GM10248 (cell line): ENCODE data around the gene ZNF709.
A peak's percentile ranks its signal among the peaks of the same experiment; 100 is the strongest.

Experiments
- CTCF ChIA-PET: fragments of 300-600 bp; sonication (Branson Sonifier 250); formaldehyde crosslinking; extraction: SDS; loops from one replicate; lab custom pipeline; 2021; ENCODE audit warnings: antibody characterized with exemption; lab: Yijun Ruan, JAX
- POLR2A ChIA-PET: fragments of 350-650 bp; sonication (Branson Sonifier 250); formaldehyde crosslinking; extraction: SDS; loops from one replicate; lab custom pipeline; 2020; ENCODE audit warnings: antibody characterized with exemption; lab: Yijun Ruan, JAX
- DNase-seq: peaks from one replicate; pipeline ENCODE4 v3.0.0; 2012; ENCODE audit errors: extremely low spot score
- TF ChIP-seq, protein P1 (sequence below): IDR thresholded peaks from 2 replicates; pipeline ENCODE4 v1.5.1; 2012; ENCODE audit warnings: mild to moderate bottlenecking, low read depth; ENCODE audit errors: extremely low read depth, missing control alignments, control extremely low read depth

ZNF709 gene

GRCh38 chr19:12484371-12485051, at the start of gene ZNF709:
TSS of gene ZNF709 (minus strand) at chr19:12484816. CDS start at chr19:12484657, 159 bp downstream.
- TF ChIP-seq, protein P1, sequence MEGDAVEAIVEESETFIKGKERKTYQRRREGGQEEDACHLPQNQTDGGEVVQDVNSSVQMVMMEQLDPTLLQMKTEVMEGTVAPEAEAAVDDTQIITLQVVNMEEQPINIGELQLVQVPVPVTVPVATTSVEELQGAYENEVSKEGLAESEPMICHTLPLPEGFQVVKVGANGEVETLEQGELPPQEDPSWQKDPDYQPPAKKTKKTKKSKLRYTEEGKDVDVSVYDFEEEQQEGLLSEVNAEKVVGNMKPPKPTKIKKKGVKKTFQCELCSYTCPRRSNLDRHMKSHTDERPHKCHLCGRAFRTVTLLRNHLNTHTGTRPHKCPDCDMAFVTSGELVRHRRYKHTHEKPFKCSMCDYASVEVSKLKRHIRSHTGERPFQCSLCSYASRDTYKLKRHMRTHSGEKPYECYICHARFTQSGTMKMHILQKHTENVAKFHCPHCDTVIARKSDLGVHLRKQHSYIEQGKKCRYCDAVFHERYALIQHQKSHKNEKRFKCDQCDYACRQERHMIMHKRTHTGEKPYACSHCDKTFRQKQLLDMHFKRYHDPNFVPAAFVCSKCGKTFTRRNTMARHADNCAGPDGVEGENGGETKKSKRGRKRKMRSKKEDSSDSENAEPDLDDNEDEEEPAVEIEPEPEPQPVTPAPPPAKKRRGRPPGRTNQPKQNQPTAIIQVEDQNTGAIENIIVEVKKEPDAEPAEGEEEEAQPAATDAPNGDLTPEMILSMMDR: no peak
- DNase-seq: peak; percentile 95
- CTCF ChIA-PET: interaction anchor here (0.7 to 2.0 kb wide), 3 partner anchors 10 to 561 kb away, joined by 3 to 8 read pairs (median 5); no protein-coding TSS in a partner anchor
- POLR2A ChIA-PET: interaction anchor here (1.0 kb wide), 1 partner anchor 11 kb away, joined by 4 read pairs; no protein-coding TSS in a partner anchor

DNA sequence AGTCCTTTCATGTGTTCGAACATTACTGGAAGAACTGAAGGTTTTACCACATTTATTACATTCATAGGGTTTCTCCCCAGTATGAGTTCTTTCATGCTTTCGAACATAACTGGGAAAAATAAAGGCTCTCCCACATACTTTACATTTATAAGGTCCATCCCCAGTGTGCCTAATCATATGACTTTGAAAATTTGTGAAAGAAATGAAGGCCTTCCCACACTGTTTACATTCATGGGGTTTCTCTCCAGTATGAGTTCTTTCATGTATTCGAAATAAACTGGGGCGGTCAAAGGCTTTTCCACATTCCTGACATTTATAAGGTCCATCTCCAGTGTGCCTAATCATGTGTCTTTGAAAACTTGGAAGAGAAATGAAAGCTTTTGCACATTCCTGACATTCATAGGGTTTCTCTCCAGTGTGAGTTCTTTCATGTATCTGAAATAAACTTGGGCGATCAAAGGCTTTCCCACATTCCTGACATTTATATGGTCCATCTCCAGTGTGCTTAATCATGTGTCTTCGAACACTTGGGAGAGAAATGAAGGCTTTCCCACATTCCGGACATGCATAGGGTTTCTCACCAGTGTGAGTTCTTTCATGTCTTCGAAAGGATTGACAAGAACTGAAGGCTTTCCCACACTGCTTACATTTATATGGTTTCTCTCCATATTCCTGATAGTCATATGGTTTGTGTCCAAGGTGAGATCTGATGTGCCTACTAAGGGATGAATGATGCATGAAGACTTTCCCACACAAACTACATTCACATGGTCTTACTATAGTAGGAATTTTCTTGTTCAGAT, 42.6 kb upstream of the ZNF709 start:
- DNase-seq: no peak
- TF ChIP-seq, protein P1: no peak
- ChIA-PET CTCF (no interaction called here), POLR2A (no interaction called here)

- POLR2A ChIA-PET: no interaction called here
- DNase-seq: no peak
- CTCF ChIA-PET: interaction anchor here (0.9 kb wide), 1 partner anchor 13 kb away, joined by 3 read pairs; no protein-coding TSS in a partner anchor
- TF ChIP-seq, protein P1: no peak
Observed at GRCh38 chr19:12526542-12526941, 41.9 kb upstream of the ZNF709 start.

DNA sequence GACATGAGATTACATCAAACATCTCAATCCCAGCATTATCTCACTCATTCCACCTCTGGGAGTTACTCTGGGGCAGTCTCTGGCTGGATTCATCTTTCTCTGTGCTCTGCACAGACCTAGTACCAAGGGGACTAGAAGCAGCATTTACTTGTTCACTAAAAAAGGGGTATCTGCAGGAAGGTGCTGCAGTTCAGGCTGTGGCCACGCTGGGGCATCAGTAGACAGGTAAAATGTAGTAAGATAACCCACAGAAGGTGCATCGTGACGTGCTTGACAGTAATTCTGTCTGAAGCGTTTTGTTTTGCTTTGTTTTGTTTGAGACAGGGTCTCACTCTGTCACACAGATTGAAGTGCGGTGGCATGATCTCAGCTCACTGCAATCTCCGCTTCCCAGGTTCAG, 37.4 kb upstream of the ZNF709 start:
- DNase-seq: no peak
- ChIA-PET CTCF (no interaction called here), POLR2A (no interaction called here)
- TF ChIP-seq, protein P1: no peak

GRCh38 chr19:12513531-12514061, 29.0 kb upstream of the ZNF709 start:
- ChIA-PET CTCF (interaction anchor here (0.8 to 2.8 kb wide), 2 partner anchors 12 to 18 kb away, joined by 3 to 12 read pairs; no protein-coding TSS in a partner anchor), POLR2A (no interaction called here)
- no peak for DNase-seq
- TF ChIP-seq, protein P1: no peak

GRCh38 chr19:12497032-12497431, 12.4 kb upstream of the ZNF709 start:
- TF ChIP-seq, protein P1: no peak
- ChIA-PET CTCF (interaction anchor here (0.9 to 1.6 kb wide), 4 partner anchors 9 to 207 kb away, joined by 3 to 4 read pairs (median 3); no protein-coding TSS in a partner anchor), POLR2A (interaction anchor here (0.6 kb wide), 1 partner anchor 8 kb away, joined by 3 read pairs; no protein-coding TSS in a partner anchor)
- DNase-seq: no peak
